D341Med (cell line): Measurements from ENCODE around the gene FAM124B.

Source experiments
- DNase-seq: peaks from one replicate; pipeline ENCODE4 v3.0.0; 2012; ENCODE audit warnings: low spot score

The FAM124B gene

DNA sequence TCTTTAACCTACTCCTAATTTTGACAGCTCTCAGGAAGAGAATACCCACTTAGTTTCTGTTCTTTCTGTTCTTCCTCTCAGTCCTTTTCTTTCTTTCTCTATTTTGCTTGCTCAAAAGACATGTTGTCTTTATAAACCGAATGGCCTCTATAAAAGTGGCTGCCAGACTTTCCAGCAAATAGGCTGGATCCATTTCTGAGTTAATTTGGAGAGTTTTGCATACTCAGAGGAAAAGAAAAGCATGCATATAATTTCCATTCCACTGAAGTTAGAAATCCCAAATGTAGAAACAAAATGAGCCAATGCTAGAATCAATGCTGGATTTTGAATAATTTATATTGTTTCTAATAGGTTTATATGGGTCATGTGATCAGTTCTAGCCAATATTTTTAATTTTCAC is 65.9 kb downstream of the FAM124B start:
- no peak for DNase-seq

- DNase-seq = no peak
Observed at GRCh38 chr2:224334726-224335125, 67.2 kb downstream of the FAM124B start.

- DNase-seq = no peak
Observed at GRCh38 chr2:224333726-224334482, 68.0 kb downstream of the FAM124B start.

DNA sequence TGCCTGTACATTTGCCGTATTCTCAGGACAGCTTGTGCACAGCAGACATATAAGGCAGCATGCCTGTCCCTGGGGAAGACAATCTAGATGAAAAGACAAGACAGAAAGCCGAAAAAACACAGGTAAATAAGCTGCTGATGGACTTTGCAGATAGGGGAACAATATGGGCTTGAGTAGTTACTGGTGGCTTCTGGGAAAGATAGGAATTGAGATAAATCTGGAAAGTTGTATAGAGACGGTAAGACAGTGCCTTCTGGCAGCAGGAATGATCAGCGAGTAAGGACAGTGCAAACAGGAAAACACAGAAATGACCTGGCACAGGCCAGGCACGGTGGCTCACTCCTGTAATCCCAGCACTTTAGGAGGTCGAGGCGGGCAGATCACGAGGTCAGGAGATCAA is 70.2 kb downstream of the FAM124B start:
- DNase-seq = no peak

- DNase-seq = no peak
Observed at GRCh38 chr2:224328798-224329197, 73.1 kb downstream of the FAM124B start.
